Transverse colon (tissue), 4 donors: ENCODE data around the gene ABCB8.

Experiments
- POLR2AphosphoS5 ChIP-seq, 3 donors: sonication (generic); formaldehyde crosslinking; IDR thresholded peaks; one replicate each; pipeline ENCODE4 v1.6.1; 2016; ENCODE audit warnings: antibody characterized with exemption in 3 of 3
- TF ChIP-seq, protein P1 (sequence below), 5 experiments: fragments of 200-600 bp in 3 of 5; fragments of 450-650 bp in 2 of 5; sonication (generic) in 3 of 5; IDR thresholded peaks; 1 replicate in 2 of 5; 2 replicates in 3 of 5; pipeline ENCODE4 v1.5.1; 2016 to 2017; ENCODE audit warnings: antibody characterized with exemption in 5 of 5, inconsistent platforms in 3 of 5, mild to moderate bottlenecking in 2 of 5, moderate library complexity in 1 of 5

DNA sequence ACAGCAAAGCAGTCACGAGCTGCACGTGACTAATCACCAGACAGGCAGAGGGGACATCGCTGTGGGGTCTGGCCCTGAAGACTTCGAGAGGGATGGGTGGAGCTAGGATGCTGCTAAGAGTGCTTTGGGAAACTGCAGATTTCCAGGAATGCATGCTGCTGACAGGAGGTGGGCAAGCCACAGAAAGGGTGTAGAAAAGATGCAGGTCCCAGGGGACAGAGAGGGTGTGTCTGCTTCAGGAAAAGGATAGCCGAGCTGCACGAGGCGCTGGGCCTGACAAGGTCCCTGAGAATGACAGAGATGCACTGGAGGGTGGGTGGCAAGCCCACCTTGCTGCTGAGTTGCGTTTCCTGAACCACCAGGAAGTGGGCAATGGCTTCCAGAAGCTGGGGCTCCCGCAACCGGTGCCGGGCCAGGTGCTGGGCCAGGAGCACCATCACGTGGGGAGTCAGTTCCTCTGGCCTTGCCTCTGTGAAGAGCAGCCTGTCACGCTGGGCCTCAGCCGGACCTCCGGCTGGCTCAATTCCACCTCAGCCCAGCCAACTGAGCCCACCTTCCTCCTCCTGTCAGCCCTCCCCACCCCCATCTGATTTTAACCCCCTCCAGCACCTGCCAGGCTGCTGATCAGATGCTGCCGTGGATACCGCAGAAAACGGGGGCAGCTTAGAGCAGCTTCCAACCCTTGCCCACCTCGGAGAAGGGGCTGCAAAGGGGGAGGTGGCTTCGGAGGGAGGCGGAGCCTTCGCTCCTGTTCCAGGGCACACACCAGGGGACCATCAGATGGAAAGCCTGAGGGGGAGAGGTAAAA, 50.2 kb downstream of the ABCB8 start:
- TF ChIP-seq, protein P1, sequence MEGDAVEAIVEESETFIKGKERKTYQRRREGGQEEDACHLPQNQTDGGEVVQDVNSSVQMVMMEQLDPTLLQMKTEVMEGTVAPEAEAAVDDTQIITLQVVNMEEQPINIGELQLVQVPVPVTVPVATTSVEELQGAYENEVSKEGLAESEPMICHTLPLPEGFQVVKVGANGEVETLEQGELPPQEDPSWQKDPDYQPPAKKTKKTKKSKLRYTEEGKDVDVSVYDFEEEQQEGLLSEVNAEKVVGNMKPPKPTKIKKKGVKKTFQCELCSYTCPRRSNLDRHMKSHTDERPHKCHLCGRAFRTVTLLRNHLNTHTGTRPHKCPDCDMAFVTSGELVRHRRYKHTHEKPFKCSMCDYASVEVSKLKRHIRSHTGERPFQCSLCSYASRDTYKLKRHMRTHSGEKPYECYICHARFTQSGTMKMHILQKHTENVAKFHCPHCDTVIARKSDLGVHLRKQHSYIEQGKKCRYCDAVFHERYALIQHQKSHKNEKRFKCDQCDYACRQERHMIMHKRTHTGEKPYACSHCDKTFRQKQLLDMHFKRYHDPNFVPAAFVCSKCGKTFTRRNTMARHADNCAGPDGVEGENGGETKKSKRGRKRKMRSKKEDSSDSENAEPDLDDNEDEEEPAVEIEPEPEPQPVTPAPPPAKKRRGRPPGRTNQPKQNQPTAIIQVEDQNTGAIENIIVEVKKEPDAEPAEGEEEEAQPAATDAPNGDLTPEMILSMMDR (IDR thresholded peaks at IDR 0.05), result no peak
- TF ChIP-seq POLR2AphosphoS5 (IDR thresholded peaks at IDR 0.05), result no peak
